Testis (tissue), 3 donors: ENCODE results near the gene BCCIP. TPM values are rescaled to one million over a fixed set of nuclear protein-coding genes. Genes with fewer than 3 reads are reported as not detected.

ENCODE experiments used
- DNase-seq: peaks from one replicate; pipeline ENCODE4 v3.0.0-alpha.2; 2019
- H3K27ac ChIP-seq, 2 donors: fragments of 200-600 bp; sonication (generic); one replicate each; pipeline ENCODE4 v1.5.1; 2019
- H3K27me3 ChIP-seq: fragments of 200-600 bp; sonication (generic); one replicate; pipeline ENCODE4 v1.5.1; 2019
- H3K36me3 ChIP-seq: fragments of 200-600 bp; sonication (generic); one replicate; pipeline ENCODE4 v1.5.1; 2017; ENCODE audit warnings: low read depth; ENCODE audit errors: missing control alignments
- H3K4me1 ChIP-seq: fragments of 200-600 bp; sonication (generic); one replicate; pipeline ENCODE4 v1.5.1; 2019
- H3K4me3 ChIP-seq, 2 donors: fragments of 200-600 bp; sonication (generic); one replicate each; pipeline ENCODE4 v1.5.1; 2017 to 2019
- H3K9me3 ChIP-seq: fragments of 200-600 bp; sonication (generic); one replicate; pipeline ENCODE4 v1.5.1; 2017
- POLR2A ChIP-seq: fragments of 450-650 bp; IDR thresholded peaks from one replicate; pipeline ENCODE4 v1.6.1; 2017; ENCODE audit warnings: antibody characterized with exemption, mild to moderate bottlenecking, moderate library complexity
- WGBS, 2 donors: methylation state at CpG; one replicate each; pipeline ENCODE4 v1.1.5; 2018; 5-methylcytosine and 5-hydroxymethylcytosine counted together
- intact Hi-C: fragments of 100-400 bp; cut with DNase I; formaldehyde crosslinking; loops from one replicate; pipeline ENCODE4 v1.15.1; 2023; ENCODE audit warnings: low total_unique reads
- polyA plus RNA-seq: library from polyadenylated mRNA; stranded (reverse); fragments of 350-450 nt; fragmentation: Illumina TruSeq; extraction: RNeasy Lipid Tissue Mini Kit (QIAGEN cat#74804); gene quantifications from one replicate; pipeline ENCODE4 v1.2.3, GENCODE V29; 2014; ENCODE audit warnings: low read depth, low replicate concordance; ENCODE audit not compliant: insufficient read depth
- total RNA-seq, 2 donors: library from RNA; depleted of rRNA; stranded (reverse); fragments of >200 nt; gene quantifications; one replicate each; pipeline ENCODE4 v1.2.3, GENCODE V29; 2016
- TF ChIP-seq, protein P1 (sequence below), 3 experiments: fragments of 450-650 bp in 2 of 3; fragments of 200-600 bp in 1 of 3; sonication (generic) in 1 of 3; IDR thresholded peaks; one replicate each; pipeline ENCODE4 v1.5.1; 2016 to 2019; ENCODE audit warnings: antibody characterized with exemption in 3 of 3, mild to moderate bottlenecking in 2 of 3, moderate library complexity in 1 of 3

Gene BCCIP
- total and polyA plus RNA-seq, 3 donors from 2014 or later = 59.8 to 81.9 (median 63.9) TPM

DNA sequence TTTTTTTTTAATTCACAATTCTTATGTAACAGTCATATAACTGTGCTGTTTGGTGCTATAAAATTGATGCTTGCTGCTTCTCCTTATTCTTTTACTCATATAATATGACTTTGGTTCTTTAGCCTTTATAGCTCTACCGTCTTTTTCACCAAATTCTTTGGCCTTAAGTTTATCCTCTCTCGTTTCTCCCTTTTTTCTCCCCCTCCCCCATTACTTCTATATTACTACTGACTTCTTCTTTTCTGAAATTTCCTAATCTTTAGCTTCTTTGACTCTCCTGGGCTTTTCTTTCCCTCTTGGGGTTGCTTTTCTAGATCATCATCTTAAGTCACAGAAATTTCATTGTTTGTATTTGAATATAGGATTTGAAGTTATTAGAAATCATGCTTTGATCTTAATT, 3.8 kb downstream of the BCCIP start:
- no peak for TF ChIP-seq POLR2A
- TF ChIP-seq, protein P1, sequence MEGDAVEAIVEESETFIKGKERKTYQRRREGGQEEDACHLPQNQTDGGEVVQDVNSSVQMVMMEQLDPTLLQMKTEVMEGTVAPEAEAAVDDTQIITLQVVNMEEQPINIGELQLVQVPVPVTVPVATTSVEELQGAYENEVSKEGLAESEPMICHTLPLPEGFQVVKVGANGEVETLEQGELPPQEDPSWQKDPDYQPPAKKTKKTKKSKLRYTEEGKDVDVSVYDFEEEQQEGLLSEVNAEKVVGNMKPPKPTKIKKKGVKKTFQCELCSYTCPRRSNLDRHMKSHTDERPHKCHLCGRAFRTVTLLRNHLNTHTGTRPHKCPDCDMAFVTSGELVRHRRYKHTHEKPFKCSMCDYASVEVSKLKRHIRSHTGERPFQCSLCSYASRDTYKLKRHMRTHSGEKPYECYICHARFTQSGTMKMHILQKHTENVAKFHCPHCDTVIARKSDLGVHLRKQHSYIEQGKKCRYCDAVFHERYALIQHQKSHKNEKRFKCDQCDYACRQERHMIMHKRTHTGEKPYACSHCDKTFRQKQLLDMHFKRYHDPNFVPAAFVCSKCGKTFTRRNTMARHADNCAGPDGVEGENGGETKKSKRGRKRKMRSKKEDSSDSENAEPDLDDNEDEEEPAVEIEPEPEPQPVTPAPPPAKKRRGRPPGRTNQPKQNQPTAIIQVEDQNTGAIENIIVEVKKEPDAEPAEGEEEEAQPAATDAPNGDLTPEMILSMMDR (IDR thresholded peaks at IDR 0.05) = no peak
- intact Hi-C loops = no loop called here

DNA sequence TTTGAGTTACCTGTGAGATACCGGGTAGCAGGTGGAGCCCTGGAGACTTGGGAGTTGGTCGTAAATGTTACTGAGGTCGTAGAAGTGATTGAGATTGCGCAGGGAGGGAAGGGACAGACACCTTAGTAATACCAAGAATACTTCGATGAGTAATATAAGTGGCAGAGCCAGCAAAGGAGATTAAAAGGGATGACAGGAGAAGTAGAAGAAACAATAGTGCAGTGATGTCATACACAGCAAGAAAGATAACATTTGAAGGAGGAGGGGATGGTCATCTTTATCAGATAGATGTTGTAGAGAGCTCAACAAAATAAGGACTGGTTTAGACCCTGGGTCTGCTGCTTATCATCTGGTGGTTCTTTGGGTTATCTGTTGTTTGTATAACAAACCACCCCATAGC, 5.0 kb downstream of the BCCIP start:
- Histone ChIP-seq H3K9me3 (no peaks in the 10 kb centered on the region), H3K27me3 (no peaks in the 10 kb centered on the region), H3K36me3 (no peaks in the 10 kb centered on the region), H3K4me1 (peaks cover 10% of the 10 kb centered on the region), H3K4me3 (no peak overlapping the region), H3K27ac (no peak overlapping the region)
- 91 to 92% methylated on average over 5 of the region's 5 CpGs for WGBS, 2 donors
- TF ChIP-seq, protein P1 (IDR thresholded peaks at IDR 0.05) = no peak
- no peak for TF ChIP-seq POLR2A
- no peak for DNase-seq
- intact Hi-C loops = no loop called here

More for the DNA sequence above, 3.8 kb downstream of the BCCIP start:
- H3K4me1 ChIP-seq = peaks cover 12% of the 10 kb centered on the region
- no peak overlapping the region for H3K27ac ChIP-seq
- no peak overlapping the region for H3K4me3 ChIP-seq
- WGBS, 2 donors = 78 to 86% methylated on average over 2 of the region's 2 CpGs
- no peaks in the 10 kb centered on the region for H3K27me3 ChIP-seq
- no peak for DNase-seq
- no peaks in the 10 kb centered on the region for H3K9me3 ChIP-seq
- no peaks in the 10 kb centered on the region for H3K36me3 ChIP-seq

DNA sequence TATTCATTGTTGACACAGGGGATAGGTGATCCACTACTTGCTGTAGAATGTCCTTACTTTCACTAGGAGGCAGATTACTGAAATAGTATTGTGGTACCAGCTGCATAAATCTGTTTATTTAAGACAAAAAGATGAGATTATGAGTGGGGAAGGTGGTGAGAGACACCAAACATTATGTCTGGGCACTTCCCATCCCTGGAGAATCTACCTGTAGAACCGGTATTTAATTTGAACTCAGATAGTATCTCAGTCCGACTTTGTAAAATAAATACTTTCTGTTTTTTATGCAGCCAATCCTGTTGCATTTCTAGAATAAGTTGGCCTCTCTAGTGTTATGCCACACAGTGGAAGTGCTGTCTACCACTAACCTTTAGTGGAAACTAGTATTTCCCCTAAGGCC, 13.4 kb downstream of the BCCIP start:
- 80 to 83% methylated on average over 2 of the region's 2 CpGs for WGBS, 2 donors
- no peaks in the 10 kb centered on the region for H3K9me3 ChIP-seq
- DNase-seq = no peak
- no peaks in the 10 kb centered on the region for H3K36me3 ChIP-seq
- intact Hi-C loops = no loop called here
- no peaks in the 10 kb centered on the region for H3K27me3 ChIP-seq
- H3K4me1 ChIP-seq = no peaks in the 10 kb centered on the region
- TF ChIP-seq, protein P1 (IDR thresholded peaks at IDR 0.05) = no peak
- TF ChIP-seq POLR2A = no peak
- H3K27ac ChIP-seq = no peak overlapping the region
- H3K4me3 ChIP-seq = no peak overlapping the region

DNA sequence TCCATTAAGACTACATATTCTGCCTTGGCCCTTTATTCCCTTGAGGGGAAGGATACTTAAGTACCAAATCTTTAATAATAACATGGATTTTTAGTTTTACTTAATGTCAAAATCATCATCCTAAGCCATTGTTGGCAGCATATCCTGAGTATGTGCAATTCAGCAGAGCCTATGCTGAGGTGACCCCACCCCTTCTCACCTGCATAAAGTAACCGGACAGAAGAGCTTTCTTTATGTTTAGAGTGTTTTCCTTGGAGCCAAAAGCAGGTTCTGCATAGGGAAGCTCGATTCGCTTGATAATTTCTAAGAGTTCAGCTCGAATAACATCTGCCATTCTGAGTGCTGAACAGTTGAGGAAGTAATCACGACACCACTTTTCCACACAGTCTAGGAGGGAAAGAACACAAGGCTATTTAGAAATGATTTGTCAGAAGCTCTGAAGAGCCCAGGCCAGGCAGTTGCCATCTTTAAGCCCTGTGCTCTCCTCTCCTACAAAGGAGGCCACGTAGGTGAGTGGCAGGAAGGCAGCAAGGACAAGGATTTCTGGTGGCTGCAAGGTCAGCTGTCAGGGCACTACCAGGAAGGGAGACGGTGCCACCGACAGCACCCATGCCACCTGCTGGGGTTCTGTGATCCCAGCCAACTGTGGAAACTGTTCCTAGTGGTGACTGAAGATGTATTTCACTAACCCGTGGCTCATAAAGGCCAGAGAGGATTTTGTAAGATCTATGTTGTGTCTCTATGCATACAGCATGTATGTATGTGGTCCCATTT, 15.6 kb downstream of the BCCIP start:
- no peak for DNase-seq
- TF ChIP-seq, protein P1 (IDR thresholded peaks at IDR 0.05) = no peak
- no peak for TF ChIP-seq POLR2A
- intact Hi-C loops = no loop called here
- no peaks in the 10 kb centered on the region for H3K9me3 ChIP-seq
- H3K36me3 ChIP-seq = no peaks in the 10 kb centered on the region
- no peaks in the 10 kb centered on the region for H3K27me3 ChIP-seq
- WGBS, 2 donors = 88 to 92% methylated on average over 9 of the region's 9 CpGs
- peaks cover 6% of the 10 kb centered on the region for H3K4me1 ChIP-seq
- no peak overlapping the region for H3K4me3 ChIP-seq
- H3K27ac ChIP-seq = no peak overlapping the region

DNA sequence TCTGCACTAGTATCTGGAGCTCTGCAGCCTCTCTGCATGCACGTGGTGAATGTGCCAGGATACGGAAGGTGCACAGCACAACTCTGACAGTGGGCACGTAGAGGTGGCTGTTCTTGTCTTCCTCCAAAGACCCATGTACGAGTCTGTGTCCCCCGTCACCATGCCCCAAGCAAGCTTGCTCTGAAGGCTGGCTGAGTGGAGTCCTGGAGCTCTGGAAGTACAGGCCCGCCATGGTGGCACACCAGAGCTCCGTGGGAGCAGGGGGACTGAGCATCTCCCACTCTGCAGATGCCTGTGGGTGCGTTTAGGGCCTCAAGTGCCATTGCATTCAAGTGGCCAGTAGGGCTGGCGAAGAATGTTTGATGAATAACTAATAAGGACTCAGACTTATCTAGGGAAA, 17.1 kb downstream of the BCCIP start:
- no peak for DNase-seq
- Histone ChIP-seq H3K4me1 (peaks cover 20% of the 10 kb centered on the region), H3K27me3 (no peaks in the 10 kb centered on the region), H3K4me3 (no peak overlapping the region), H3K9me3 (no peaks in the 10 kb centered on the region), H3K36me3 (no peaks in the 10 kb centered on the region), H3K27ac (no peak overlapping the region)
- TF ChIP-seq POLR2A = no peak
- TF ChIP-seq, protein P1 (IDR thresholded peaks at IDR 0.05) = no peak
- intact Hi-C loops = no loop called here
- WGBS, 2 donors = 93 to 100% methylated on average over 3 to 9 of the region's 9 CpGs
